Smooth muscle cell of the coronary artery (primary cell): ENCODE results near the gene PPCDC. TPM values are rescaled to one million over a fixed set of nuclear protein-coding genes. Genes with fewer than 3 reads are reported as not detected.

Source experiments
- total RNA-seq: library from RNA; depleted of rRNA; stranded (reverse); fragments of >200 nt; gene quantifications from 2 replicates; pipeline ENCODE4 v1.2.3, GENCODE V29; 2014; ENCODE audit warnings: low replicate concordance

PPCDC gene
- 3.3 and 10.1 TPM in 2 replicates for total RNA-seq

GRCh38 chr15:75023181-75023871 is at the start of gene PPCDC:
Gene PPCDC (plus strand): TSS chr15:75023590. CDS start chr15:75028319, 4,729 bp downstream.

GRCh38 chr15:74995182-74995778 is 28.1 kb upstream of the PPCDC start, which contains the start of gene SCAMP5:
Gene SCAMP5 (plus strand): TSS chr15:74995563. CDS start chr15:75011840, 16,277 bp downstream.

Other genes with a start within 250 kb of the PPCDC start
- gene CSK, start 241.5 kb upstream of the PPCDC start, total RNA-seq, result 21.3 and 22.6 TPM in 2 replicates
- not detected in 2 replicates for gene LMAN1L, start 210.8 kb upstream of the PPCDC start, total RNA-seq
- gene CPLX3, start 197.0 kb upstream of the PPCDC start, total RNA-seq, result not detected in 2 replicates
- 4.4 and 11.4 TPM in 2 replicates for gene ULK3, start 180.4 kb upstream of the PPCDC start, total RNA-seq
- gene SCAMP2, start 150.2 kb upstream of the PPCDC start, total RNA-seq, result 9.2 and 15.6 TPM in 2 replicates
- gene MPI, start 133.5 kb upstream of the PPCDC start, total RNA-seq, result 57.1 and 62.5 TPM in 2 replicates
- gene FAM219B, start 116.7 kb upstream of the PPCDC start, total RNA-seq, result 31.7 and 35.6 TPM in 2 replicates
- 19.4 and 37.5 TPM in 2 replicates for gene COX5A, start 85.5 kb upstream of the PPCDC start, total RNA-seq
- gene RPP25, start 66.8 kb upstream of the PPCDC start, total RNA-seq, result 1.8 and 4.4 TPM in 2 replicates
- gene SCAMP5, start 28.0 kb upstream of the PPCDC start, total RNA-seq, result 0.94 and 1.3 TPM in 2 replicates
- gene C15orf39, start 178.3 kb downstream of the PPCDC start, total RNA-seq, result 0.94 and 2.3 TPM in 2 replicates
- gene GOLGA6C, start 234.7 kb downstream of the PPCDC start, total RNA-seq, result 0.08 TPM in 1 of 2 replicates, not detected in the other